ENCODE data around the gene CCDC3.
A peak's percentile ranks its signal among the peaks of the same experiment; 100 is the strongest.
"Not testable (repeated sequence)": the region's sequence is repeated elsewhere in the genome, so short reads cannot be mapped to it uniquely, and the experiment has no call there.

The CCDC3 gene

DNA sequence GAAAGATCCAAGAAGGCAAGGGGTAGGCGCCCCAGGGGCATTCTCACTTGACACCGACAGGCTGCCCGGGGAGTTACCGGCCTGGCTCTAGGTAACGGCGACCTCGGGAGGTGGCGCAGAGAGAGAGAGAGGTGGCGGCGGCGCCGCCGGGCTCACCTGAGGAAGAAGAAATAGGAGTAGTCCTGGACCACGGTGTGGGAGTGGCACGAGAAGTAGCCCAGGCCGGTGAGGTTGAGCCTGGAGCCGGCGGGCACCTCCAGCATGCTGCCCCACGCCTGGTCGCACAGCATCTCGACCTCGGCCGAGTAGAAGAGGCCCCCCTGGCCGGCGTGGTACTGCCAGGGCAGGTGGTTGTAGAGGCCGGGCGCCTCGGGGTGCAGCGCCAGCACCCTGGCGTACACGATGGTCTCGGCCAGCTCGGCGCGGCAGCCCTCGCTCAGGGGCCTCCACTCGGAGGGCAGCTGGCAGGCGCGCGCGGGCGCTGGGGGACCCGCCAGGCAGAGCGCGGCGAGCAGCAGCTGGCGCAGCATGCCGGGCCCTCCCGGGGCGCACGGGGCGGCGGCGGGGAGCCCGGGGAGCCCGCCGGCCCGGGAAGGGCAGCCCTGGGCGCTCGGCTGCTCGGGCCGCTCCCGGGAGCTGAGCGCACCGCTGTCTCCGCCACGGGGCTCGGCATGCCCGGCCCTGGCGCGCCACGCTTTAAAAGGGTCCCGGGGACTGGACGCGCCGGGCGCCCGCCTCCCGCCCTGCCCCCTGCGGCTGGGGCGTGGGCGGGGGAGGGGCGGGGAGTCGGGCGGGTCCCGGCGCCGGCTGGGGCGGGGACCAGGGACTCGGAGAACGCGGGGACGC lies at the start of gene CCDC3:
TSS of gene CCDC3 (minus strand) at position 673 of the 846 bp plus-strand sequence. CDS start at position 530, 143 bp downstream.
- H3K27ac ChIP-seq = peak within 1 kb of the TSS in 13 of 21 experiments; percentile 4 to 81 (median 55)
- peak within 1 kb of the TSS; percentile 32 to 60 (median 48) for H3K4me3 ChIP-seq

DNA sequence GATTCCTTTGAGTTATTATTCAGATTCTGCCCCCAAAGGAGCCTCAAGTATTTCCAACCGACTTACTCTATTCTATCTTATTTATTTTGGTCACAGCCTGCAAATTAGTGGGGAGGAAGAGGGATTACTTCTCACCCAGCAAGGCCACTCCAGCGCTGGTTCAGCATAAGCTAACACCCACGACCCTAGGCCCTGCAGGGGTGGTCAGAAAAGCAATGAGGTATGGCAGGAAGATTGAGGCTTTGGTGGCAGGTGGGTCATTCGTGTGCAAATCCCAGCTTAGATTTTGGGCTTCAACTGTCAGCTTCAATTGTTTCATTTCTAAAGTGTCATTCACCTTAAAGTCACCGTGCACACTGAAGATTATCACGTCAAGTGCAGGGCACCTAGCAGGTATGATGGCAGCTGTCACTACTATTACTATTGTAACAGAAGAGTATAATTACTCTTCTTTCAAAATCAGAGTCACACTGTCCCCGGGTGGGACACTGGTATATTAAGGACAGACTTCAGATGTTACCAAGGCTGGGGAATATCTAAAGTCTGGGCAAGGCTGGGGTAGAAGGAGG lies 49.7 kb upstream of the CCDC3 start:
- Histone ChIP-seq H3K4me3 (no peak overlapping the region), H3K27ac (no peak overlapping the region)

DNA sequence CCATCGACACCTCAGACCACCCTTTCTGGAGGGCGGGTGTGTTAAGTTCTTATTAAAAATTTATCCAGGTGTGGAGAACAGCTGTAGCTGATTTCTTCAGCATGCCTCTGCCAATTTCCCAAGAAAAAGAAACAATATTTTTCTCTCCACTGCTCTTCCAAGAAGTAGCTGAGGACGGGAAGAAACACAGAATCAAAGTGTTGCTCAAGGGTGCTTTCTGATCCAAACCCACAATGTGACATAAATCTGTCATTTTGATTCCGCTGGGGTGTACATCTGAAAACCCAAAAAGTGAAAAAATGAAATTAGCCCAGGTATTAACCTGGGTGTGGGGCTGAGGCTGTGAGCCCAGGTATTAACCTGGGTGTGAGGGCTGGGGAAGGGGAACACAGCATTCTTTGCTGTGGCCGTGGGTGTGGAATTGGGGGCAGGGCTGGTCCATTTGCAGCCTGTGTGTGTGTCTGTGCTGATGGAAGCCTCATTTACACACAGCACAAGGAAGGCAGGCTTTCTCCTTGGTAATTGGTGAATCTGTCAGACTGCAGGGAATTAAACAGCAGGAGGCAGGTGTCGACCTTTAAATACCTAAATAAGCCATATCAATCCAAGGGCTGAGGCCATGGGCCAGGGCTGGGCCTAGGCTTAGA lies 48.4 kb upstream of the CCDC3 start:
- Histone ChIP-seq H3K27ac (no peak overlapping the region), H3K4me3 (no peak overlapping the region)

DNA sequence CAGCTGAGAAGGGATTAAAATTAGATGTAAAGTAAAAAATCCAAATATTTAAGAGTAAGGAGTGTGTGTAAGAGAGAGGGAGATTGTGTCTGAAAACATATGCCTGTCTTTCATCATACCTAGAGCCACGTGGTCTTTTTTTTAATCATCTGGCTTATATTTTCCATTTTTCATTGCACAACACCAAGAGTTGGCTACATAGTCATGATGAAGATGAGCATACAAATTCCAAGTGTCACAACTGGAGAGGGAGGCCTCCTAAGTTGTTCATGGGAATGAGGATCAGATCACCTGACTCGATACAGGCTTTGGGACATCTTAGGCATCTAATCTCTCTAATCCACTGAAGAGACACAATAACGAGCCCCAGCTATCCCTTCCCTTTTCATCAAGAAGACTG lies 47.2 kb upstream of the CCDC3 start:
- H3K4me3 ChIP-seq = no peak overlapping the region
- no peak overlapping the region for H3K27ac ChIP-seq

DNA sequence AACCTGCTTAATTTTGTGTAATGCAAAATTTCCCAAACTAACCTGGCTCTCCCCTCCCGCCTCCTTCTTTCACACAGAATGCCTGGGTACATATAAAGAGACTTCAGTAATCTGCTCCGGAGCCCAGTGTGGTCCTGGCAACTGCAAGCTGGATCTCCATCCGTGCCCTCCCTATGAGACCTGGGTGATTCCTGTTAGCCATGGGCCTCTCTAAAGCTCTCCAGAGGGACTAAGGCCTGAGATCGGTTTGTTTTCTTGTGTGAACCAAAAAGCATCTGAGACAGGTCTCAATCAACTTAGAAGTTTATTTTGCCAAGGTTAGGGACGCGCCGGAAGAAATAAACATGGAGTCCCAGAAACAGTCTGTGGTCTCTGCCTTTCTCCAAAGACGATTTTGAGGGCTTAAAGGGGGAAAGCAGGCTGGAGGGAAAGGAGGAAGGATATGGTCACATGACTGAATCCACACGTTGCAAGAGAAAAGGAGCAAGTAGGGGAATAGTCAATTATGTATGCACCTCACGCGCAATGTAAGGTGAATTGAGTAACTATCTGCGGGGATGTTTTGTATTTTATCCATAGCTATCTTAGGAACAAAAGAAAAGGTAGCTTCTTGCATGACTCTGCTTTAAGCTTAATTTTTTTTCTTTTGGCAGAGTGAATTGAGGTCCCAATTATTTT lies 46.2 kb upstream of the CCDC3 start:
- no peak overlapping the region for H3K4me3 ChIP-seq
- no peak overlapping the region for H3K27ac ChIP-seq

DNA sequence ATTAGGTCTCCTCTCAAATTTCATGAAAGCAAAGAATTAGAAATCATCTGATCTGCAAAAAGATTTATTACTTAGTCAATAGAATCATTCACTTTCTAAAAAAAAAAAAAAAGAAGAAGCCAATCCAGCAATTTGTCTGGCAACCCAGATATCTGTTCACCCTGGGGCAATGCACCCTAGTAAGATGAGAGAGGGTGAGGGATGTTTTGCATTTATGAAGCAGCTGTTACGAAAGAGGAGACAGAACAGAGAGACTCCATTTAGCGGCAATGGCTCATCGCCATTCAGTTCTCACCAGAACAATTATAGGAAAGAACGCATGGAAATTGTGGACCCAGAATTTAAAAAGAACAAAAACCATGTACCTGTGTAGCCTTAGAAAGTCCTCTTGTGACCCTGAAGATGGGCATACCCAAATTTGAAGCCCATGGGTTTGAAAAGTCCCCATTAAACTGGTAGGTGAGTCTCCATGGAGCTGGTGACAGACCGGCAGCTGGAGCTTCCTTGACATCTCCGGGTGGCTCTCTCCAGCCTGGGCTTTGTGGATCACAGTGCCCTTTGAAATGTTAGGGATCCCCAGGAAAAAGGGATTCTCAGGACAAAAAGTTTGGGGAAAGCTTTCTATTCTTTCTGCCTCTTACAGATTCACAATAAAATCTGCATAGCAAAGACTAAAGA lies 45.5 kb upstream of the CCDC3 start:
- no peak overlapping the region for H3K27ac ChIP-seq
- H3K4me3 ChIP-seq = no peak overlapping the region

DNA sequence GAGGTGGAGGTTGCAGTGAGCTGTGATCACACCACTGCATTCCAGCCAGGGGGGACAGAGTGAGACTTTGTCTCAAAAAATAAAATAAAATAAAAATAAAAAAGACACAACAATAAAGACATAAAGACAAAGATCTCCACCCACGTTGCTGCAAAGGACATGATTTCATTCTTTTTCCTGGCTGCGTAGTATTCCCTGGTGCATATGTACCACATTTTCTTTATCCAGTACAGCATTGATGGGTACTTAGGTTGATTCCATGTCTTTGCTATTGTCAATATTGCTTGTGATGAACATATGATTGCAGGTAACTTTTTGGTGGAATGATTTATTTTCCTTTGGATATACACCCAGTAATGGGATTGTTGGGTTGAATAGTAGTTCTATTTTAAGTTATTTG lies 42.0 kb upstream of the CCDC3 start:
- H3K27ac ChIP-seq = no peak overlapping the region
- no peak overlapping the region for H3K4me3 ChIP-seq

DNA sequence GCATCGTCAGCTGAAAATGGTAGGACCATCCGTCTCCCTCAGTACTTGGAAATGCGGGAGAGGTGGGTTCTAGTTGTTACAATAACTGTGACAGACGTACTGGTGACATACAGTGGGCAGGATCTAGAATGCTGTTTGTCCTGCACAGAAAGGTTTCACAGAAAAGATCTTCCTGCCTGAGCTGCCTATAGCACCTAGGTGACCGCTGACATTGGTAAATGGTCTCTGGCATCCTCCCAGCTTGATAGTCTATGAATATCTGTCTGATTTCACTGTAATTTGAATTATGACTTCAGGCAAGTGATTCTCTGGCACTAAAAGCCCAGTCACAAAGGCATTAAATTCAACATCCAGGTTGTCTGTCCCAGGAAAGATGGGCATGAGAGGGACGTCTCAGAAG lies 38.2 kb upstream of the CCDC3 start:
- H3K27ac ChIP-seq = no peak overlapping the region
- no peak overlapping the region for H3K4me3 ChIP-seq

DNA sequence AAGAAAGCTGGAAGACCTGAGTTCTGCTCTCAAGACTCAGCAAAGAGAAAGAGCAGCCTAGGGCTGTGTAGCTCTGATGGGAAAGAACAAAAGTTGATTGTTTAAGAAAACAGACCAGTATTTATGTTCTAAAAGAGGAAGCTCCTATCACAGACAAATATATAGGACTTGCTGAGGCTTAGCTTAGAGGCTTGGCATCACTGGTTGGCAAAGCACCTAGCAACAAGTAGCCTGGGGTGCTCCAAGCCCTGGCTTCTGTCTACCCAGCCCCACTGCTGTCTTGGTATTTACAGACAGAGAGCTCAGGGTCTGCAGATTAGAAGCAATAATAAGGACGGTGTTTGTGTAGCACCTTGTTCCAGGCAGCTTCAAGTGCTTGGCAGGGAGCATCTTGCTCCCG lies 36.9 kb upstream of the CCDC3 start:
- no peak overlapping the region for H3K27ac ChIP-seq

DNA sequence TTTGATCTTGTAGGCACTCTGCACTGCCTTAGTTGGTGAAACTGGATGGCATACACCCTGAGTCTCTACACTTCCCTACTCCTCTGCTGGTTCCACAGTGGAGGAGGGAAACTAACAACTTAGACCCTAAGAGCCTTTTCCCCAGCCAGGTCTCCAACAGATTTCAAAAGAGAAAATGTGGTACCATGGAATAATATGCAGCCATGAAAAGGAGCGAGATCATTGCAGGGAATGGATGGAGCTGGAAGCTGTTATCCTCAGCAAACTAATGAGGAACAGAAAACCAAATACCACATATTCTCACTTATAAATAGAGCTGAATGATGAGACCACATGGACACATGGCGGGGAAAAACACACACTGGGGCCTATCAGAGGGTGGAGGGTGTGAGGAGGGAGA lies 36.3 kb upstream of the CCDC3 start:
- H3K27ac ChIP-seq = no peak overlapping the region
- H3K4me3 ChIP-seq = no peak overlapping the region

More for the DNA sequence above, 36.9 kb upstream of the CCDC3 start:
- H3K4me3 ChIP-seq = no peak overlapping the region

DNA sequence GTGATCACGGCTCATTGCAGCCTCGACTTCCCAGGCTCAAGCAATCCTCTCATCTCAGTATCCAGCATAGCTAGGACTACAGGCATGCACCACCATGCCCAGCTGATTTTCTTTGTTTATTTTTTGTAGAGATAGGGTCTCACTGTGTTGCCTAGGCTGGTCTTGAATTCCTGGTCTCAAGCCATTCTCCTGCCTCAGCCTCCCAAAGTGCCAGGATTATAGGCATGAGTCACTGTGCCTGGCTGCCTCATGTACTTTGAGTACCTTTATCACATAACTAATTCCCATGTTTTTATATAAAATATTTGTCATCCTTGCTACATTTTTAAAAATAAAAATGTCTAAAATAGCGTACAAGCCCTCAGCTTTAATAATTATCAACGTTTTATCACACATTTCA lies 35.3 kb upstream of the CCDC3 start:
- no peak overlapping the region for H3K27ac ChIP-seq
- no peak overlapping the region for H3K4me3 ChIP-seq

DNA sequence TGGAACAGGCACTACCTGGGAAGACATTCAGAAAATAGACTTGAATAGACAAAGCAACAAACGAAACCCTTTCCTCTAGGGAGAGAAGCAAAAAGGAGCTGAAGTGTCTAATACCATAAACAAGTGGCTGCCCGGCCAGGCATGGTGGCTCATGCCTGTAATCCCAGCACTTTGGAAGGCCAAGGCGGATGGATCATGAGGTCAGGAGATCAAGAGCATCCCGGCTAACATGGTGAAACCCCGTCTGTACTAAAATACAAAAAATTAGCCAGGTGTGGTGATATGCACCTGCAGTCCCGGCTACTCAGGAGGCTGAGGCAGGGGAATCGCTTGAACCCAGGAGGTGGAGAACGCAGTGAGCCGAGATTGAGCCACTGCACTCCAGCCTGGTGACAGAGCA lies 34.2 kb upstream of the CCDC3 start:
- not testable (repeated sequence) for H3K4me3 ChIP-seq

DNA sequence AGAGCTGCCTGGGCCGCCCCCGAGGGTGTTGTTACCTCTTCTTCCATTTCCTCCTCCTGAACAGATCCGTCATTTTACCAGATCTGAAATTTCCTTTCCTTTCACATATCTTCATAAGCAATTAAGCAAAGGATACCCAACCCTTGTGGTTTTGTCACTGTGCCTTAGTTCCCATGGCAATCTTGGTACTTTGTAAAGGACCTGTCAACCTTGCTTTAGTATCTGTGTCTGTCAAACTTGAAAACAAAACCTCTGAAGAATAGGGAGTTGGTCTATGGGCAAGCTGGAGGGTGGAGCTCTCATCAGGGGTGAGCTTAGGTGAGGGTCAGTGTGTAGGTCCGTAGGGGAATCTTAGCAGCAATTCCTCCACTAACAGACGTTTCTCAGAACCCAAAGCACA lies 25.4 kb upstream of the CCDC3 start:
- H3K4me3 ChIP-seq = no peak overlapping the region
- H3K27ac ChIP-seq = no peak overlapping the region

More for the DNA sequence above, 34.2 kb upstream of the CCDC3 start:
- H3K27ac ChIP-seq = not testable (repeated sequence)

DNA sequence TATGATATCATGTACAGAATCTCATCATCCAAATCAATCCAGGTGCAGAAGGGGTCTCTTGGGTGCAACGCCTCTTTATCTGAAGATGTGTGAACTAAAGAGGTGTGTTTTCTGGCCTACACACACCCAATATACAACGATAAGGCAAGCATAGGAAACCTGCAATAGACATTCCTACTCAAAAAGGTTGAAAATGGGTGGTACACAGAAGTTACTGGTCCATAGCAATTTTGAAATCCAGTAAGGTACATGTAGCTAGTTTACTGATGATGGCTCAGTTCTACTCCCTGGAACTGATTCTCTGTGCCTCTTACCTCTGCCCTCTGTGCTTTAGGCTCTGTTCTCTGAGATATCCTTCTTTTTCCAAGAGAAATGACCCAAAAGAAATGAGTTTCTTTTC lies 22.2 kb upstream of the CCDC3 start:
- Histone ChIP-seq H3K4me3 (no peak overlapping the region), H3K27ac (no peak overlapping the region)

DNA sequence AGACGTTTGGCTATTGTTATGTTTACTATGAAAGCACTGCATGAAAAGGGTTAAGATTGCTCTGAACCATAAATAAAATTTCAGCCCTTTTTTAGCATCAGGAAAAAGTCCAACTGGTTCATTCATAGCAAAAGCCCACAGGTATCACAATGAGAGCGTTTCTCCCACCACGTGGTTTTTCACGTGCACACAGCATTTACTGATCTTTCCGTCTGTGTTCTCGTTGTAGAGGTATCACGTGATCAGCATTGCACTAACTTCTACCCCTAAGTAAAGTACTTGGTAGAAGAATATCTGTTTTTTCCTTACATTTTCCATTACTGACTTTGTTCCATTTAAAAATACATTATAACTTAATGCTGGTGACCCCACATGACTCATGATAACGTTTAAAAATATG lies 17.8 kb upstream of the CCDC3 start:
- Histone ChIP-seq H3K27ac (no peak overlapping the region), H3K4me3 (no peak overlapping the region)

DNA sequence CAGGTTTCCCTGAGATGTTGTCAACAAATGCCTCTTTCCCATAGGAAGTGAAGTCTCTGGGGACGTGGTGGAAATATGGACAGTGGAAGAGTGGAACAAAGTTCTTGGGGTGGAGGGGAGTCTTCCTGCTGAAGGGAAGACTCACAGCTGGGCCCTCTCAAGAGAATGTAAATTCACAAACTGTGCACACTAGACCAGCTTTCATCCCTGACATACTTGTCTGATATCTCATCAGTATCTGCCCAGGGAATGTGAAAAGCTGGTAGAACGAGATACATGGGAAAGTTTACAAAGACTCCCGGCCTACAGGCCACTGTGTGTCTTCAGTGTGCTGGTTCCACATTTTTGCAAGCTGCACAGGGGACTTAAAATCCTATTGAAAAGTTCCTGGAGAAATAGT lies 16.7 kb upstream of the CCDC3 start:
- H3K27ac ChIP-seq = no peak overlapping the region
- H3K4me3 ChIP-seq = no peak overlapping the region

DNA sequence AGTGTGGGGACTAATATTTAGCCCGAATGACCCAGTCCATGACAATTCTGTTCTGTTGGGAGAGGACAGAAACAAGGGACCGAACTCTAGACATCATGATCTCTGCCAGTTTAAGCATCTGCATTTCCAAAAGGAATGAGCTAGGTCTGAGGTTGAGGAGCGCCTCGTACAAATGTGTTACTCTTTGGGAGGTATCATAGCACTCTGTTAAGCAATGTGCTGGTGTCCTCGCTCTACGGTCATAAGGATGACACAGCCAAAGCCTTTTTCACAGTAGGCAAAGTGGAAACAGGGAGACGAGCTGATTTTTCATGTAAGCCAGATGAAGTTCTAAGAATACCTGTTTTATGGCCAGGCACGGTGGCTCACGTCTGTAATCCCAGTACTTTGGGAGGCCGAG lies 15.4 kb upstream of the CCDC3 start:
- Histone ChIP-seq H3K4me3 (no peak overlapping the region), H3K27ac (no peak overlapping the region)

DNA sequence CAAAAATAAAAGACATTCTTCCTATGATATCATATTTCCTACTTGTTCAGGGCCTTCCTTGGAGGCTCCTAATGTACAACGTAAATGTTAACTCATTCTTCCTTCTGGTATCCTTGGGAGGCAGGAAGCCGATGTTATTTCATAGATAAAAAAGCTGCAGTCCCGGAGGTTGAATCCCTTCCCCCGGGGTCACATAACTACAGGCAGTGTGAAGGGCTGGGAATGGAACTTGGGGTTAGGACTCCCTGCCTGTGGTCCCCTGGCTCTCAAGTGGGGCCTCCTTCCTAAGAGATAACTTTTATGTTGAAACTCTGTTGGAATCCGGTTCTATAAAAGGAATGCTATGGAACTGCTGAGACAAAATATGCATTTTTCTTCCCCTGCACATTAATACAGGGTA lies 14.9 kb upstream of the CCDC3 start:
- Histone ChIP-seq H3K4me3 (no peak overlapping the region), H3K27ac (no peak overlapping the region)

DNA sequence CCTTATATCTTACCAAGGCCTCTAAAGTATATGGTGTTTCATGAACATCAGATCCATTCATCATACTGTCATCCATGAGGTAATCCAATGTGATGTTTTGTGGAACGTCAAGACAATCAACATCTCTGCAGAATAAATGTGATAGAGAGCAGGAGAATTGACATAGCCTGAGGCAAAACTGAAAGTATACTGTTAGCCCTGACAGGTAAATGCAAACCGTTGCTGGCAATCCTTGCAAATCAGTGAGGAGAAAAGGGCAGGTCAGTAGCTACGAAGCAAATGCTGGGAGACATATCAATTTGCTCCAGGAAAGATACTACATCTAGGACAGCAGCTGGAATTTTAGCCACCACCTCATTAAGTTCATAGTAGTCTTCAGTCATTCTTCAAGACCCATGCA lies 4.5 kb upstream of the CCDC3 start:
- Histone ChIP-seq H3K27ac (no peak overlapping the region), H3K4me3 (no peak overlapping the region)

DNA sequence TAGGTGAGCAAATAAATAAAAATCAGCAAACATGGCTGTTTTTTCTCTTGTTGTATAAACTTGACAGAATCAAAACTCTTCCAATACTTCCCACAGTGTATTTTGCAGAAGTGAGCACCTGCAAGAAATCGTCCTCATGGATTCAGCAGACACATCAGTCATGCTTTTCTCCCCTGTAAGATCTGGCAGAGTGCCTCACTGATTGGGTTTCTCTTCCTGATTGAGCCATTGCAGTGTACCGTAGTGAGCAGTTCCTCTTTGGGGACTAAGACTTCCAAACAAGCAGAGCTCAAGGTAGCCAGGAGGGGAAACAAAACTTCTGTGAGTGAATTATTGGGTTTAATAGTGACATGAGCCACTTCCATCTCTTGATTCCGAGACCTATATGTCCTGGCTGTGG lies 2.2 kb upstream of the CCDC3 start:
- H3K4me3 ChIP-seq = no peak overlapping the region
- H3K27ac ChIP-seq = no peak overlapping the region
